GM13977 (cell line): ENCODE results near the gene ADRM1.

Experiments
- DNase-seq: peaks from one replicate; pipeline ENCODE4 v3.0.0; 2012; ENCODE audit warnings: low spot score
- CTCF ChIP-seq: IDR thresholded peaks from 2 replicates; pipeline ENCODE4 v1.5.1; 2012; ENCODE audit warnings: mild to moderate bottlenecking, control low read depth; ENCODE audit not compliant: insufficient read depth; ENCODE audit errors: extremely low read depth, missing control alignments
- in situ Hi-C: fragments of 300-500 bp; cut with MboI; formaldehyde crosslinking; loops from one replicate; pipeline ENCODE4 v1.12.0; 2022; ENCODE audit warnings: low sequenced_read_pairs, low pct_unique_long_range_greater_than_20kb, mixed read lengths, inconsistent platforms; ENCODE audit not compliant: unreplicated experiment

The ADRM1 gene

GRCh38 chr20:62318400-62319345, 15.9 kb downstream of the ADRM1 start:
- in situ Hi-C loops: no loop called here
- peak; percentile 52 for DNase-seq
- TF ChIP-seq CTCF: no peak

DNA sequence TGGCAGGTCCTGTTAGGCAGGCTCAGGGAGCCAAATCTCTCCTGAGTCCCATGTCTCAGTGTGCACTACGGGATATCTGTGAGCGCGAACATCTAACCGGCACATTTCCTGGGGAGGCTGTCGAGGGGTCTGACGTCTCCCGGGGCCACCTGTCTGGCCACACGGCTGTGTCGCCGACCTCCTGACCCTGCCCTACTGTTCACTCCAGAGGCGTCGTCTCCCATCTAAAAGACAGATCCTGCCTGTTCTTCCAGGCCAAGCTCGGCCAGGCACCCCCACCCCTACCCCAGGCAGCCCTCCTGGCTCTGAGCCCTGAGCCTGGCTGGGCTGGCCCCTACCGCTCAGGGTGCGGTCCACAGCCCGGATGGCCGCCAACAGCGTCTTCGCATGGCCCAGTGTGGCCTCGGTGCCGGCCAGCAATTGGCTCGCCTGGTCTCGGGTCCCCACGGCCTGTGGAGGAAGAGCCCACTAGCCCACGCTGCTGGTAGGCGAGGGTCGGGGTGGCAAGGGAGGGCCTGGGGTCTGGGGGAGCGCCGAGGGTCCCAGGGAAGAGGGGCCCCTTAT, 16.6 kb downstream of the ADRM1 start:
- in situ Hi-C loops: no loop called here
- no peak for TF ChIP-seq CTCF
- DNase-seq: no peak

DNA sequence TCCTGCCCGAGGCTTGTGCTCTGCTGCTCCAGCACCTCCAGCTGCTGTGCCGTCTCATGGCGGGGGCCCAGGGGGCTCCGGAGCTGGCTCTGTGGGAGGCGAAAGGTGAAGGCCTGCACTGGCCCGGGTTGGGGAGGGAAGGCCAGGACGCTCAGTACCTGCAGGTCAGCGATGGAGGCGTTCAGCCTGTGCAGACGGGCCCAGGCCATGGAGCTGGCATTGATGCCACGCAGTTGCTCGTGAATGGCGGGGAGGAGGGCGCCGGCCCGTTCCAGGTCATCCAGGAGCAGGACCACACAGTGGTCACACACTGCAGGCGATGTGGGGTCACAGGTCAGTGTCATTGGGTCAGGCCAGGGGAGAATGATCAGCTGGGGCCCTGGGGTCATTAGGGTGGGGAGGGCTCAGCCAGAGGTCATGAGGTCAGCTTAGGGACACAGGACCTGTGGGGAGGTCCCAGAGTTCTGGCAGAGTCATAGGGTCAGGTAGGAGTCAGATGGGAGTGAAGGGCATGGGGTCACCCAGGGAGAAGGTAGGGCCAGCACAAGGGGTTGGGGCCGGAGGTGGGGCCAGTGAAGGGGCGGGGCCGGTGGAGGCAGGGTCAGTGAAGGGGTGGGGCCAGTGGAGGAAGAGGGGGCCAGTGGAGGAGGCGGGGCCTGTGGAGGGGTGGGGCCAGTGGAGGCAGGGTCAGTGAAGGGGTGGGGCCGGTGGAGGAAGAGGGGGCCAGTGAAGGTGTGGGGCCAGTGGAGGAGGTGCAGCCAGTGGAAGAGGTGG, 18.0 kb downstream of the ADRM1 start:
- DNase-seq: no peak
- in situ Hi-C loops: no loop called here
- no peak for TF ChIP-seq CTCF

GRCh38 chr20:62321521-62321948, 18.7 kb downstream of the ADRM1 start:
- in situ Hi-C loops: no loop called here
- no peak for TF ChIP-seq CTCF
- DNase-seq: peak; percentile 73

DNA sequence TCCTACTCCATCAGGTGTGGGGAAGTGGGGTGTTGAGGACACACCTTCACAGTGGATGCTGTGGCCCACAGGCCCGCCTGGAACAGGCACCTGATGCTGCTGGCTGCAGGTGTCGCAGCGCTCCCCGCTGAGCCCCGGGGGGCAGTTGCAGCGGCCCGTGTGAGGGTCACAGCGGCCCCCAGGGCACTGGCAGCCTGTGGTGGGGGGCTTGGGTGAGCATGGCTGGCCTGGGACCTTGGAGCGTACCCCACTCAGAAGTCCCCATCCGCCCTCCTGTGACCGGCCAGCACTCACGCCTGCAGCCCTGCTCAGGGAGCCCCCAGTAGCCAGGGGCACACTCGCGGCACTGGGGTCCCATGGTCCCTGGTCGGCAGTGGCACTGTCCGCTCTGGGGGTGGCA, 19.2 kb downstream of the ADRM1 start:
- TF ChIP-seq CTCF: no peak
- DNase-seq: no peak
- in situ Hi-C loops: no loop called here

DNA sequence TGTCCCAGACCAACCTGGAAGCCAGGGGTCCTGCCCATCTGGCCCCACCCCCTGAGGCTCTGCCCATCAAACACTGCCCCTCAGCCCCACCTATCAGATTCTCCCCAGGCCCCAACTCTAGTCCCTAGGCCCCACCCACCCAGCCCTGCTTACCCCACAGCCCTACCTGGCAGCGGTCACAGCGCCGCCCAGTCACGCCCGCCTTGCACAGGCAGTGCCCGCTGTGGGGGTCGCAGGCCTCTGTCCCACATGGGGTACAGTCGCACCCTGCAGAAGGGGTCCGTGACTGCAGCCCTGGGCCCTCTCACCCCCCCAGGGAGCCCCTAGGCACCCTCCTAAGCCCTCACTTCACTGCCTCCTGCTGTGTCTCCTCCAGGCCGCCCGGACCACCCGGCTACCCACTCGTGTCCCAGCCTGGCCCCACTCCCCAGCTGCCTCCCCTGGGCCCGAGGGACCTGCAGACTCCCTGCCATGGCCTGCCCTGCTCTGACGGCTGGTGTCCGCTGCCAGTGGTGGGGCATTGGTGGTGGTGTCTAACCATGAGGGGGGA, 19.8 kb downstream of the ADRM1 start:
- no peak for TF ChIP-seq CTCF
- DNase-seq: no peak
- in situ Hi-C loops: no loop called here
